Gastrocnemius medialis (tissue), 4 donors: ENCODE results near the gene PLG.

Source experiments
- POLR2A ChIP-seq, 2 donors: fragments of 450-650 bp; IDR thresholded peaks; one replicate each; pipeline ENCODE4 v1.6.1; 2017; ENCODE audit warnings: antibody characterized with exemption in 2 of 2, mild to moderate bottlenecking in 2 of 2, moderate library complexity in 2 of 2
- TF ChIP-seq, protein P1 (sequence below), 5 experiments: fragments of 450-650 bp in 3 of 5; fragments of 200-600 bp in 2 of 5; sonication (generic) in 2 of 5; IDR thresholded peaks in 4 of 5; conservative IDR thresholded peaks in 1 of 5; 1 replicate in 4 of 5; 2 replicates in 1 of 5; pipeline ENCODE4 v1.5.1; 2016 to 2019; ENCODE audit warnings: antibody characterized with exemption in 5 of 5, mild to moderate bottlenecking in 3 of 5, moderate library complexity in 3 of 5

- TF ChIP-seq, protein P1, sequence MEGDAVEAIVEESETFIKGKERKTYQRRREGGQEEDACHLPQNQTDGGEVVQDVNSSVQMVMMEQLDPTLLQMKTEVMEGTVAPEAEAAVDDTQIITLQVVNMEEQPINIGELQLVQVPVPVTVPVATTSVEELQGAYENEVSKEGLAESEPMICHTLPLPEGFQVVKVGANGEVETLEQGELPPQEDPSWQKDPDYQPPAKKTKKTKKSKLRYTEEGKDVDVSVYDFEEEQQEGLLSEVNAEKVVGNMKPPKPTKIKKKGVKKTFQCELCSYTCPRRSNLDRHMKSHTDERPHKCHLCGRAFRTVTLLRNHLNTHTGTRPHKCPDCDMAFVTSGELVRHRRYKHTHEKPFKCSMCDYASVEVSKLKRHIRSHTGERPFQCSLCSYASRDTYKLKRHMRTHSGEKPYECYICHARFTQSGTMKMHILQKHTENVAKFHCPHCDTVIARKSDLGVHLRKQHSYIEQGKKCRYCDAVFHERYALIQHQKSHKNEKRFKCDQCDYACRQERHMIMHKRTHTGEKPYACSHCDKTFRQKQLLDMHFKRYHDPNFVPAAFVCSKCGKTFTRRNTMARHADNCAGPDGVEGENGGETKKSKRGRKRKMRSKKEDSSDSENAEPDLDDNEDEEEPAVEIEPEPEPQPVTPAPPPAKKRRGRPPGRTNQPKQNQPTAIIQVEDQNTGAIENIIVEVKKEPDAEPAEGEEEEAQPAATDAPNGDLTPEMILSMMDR (IDR thresholded peaks at IDR 0.05 in 4 of 5, conservative IDR thresholded peaks at IDR 0.05 in 1 of 5), result no peak
- no peak for TF ChIP-seq POLR2A (IDR thresholded peaks at IDR 0.05)
Measured at GRCh38 chr6:160795721-160796120, 93.7 kb downstream of the PLG start.
